Suprapubic skin (tissue), 4 donors: Measurements from ENCODE around the gene RNLS. TPM values are rescaled to one million over a fixed set of nuclear protein-coding genes. Genes with fewer than 3 reads are reported as not detected.

ENCODE experiments used
- DNase-seq, 2 donors: peaks; one replicate each; pipeline ENCODE4 v3.0.0-alpha.2; 2019; ENCODE audit warnings: low spot score in 2 of 2
- H3K27ac ChIP-seq: fragments of 200-600 bp; sonication (generic); one replicate; pipeline ENCODE4 v1.5.1; 2019
- H3K27me3 ChIP-seq: fragments of 200-600 bp; sonication (generic); one replicate; pipeline ENCODE4 v1.5.1; 2019
- H3K36me3 ChIP-seq: fragments of 200-600 bp; sonication (generic); one replicate; pipeline ENCODE4 v1.5.1; 2019
- H3K4me1 ChIP-seq: fragments of 200-600 bp; sonication (generic); one replicate; pipeline ENCODE4 v1.5.1; 2019
- H3K4me3 ChIP-seq: fragments of 200-600 bp; sonication (generic); one replicate; pipeline ENCODE4 v1.5.1; 2019; ENCODE audit warnings: mild to moderate bottlenecking
- H3K9me3 ChIP-seq: fragments of 200-600 bp; sonication (generic); one replicate; pipeline ENCODE4 v1.5.1; 2019
- EP300 ChIP-seq: sonication (generic); formaldehyde crosslinking; IDR thresholded peaks from one replicate; pipeline ENCODE4 v1.6.1; 2017; ENCODE audit warnings: antibody characterized with exemption
- POLR2A ChIP-seq, 2 donors: fragments of 450-650 bp; IDR thresholded peaks; one replicate each; pipeline ENCODE4 v1.6.1; 2017; ENCODE audit warnings: antibody characterized with exemption in 2 of 2, mild to moderate bottlenecking in 2 of 2, moderate library complexity in 2 of 2
- POLR2AphosphoS5 ChIP-seq, 3 donors: sonication (generic); formaldehyde crosslinking; IDR thresholded peaks; one replicate each; pipeline ENCODE4 v1.6.1; 2017; ENCODE audit warnings: antibody characterized with exemption in 3 of 3
- WGBS: methylation state at CpG from one replicate; pipeline ENCODE4 v1.1.5; 2018; 5-methylcytosine and 5-hydroxymethylcytosine counted together
- total RNA-seq, 4 donors: library from RNA; depleted of rRNA; stranded (reverse); fragments of >200 nt; gene quantifications; one replicate each; pipeline ENCODE4 v1.1.0, GENCODE V29; 2016
- TF ChIP-seq, protein P1 (sequence below), 2 donors: fragments of 200-600 bp in 1 of 2; fragments of 450-650 bp in 1 of 2; sonication (generic) in 1 of 2; IDR thresholded peaks; one replicate each; pipeline ENCODE4 v1.5.1; 2016 to 2019; ENCODE audit warnings: antibody characterized with exemption in 2 of 2, mild to moderate bottlenecking in 1 of 2, moderate library complexity in 1 of 2

RNLS gene
- total RNA-seq, 4 donors from 2014 or later = 9.8 to 23.7 (median 19.2) TPM

DNA sequence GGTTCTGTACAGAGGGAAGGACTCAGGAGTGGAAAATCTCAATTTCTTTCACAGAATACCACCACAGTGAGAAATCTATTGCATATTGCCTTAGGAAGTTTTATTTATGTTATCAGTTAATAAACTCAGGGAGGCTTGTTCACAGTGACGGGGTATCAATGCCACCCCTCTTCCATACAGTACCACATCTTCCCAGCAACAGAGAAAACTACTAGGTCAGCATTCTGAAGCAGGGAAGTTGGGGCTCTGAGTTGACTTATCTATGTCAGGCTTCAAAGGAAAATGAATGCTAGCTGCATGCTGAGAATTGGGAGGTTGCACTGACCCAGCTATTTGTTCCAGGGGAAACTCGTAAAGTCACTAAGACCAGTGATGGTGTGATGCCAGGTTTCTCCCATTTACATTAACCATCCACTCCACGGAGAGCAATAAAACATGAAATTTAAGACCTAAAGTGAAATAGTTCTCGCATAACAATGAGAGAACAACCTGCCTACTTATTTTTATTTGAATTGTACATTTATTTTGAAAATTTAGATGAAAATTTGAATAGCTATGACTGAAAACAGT lies 266.7 kb downstream of the RNLS start:
- Histone ChIP-seq H3K27me3 (no peaks in the 10 kb centered on the region), H3K9me3 (peaks cover 13% of the 10 kb centered on the region), H3K4me3 (no peak overlapping the region), H3K36me3 (no peaks in the 10 kb centered on the region), H3K4me1 (peaks cover 2% of the 10 kb centered on the region), H3K27ac (no peak overlapping the region)
- 91% methylated on average over 4 of the region's 4 CpGs for WGBS
- TF ChIP-seq POLR2AphosphoS5 (IDR thresholded peaks at IDR 0.05) = no peak
- no peak for TF ChIP-seq EP300
- TF ChIP-seq POLR2A (IDR thresholded peaks at IDR 0.05) = no peak
- TF ChIP-seq, protein P1, sequence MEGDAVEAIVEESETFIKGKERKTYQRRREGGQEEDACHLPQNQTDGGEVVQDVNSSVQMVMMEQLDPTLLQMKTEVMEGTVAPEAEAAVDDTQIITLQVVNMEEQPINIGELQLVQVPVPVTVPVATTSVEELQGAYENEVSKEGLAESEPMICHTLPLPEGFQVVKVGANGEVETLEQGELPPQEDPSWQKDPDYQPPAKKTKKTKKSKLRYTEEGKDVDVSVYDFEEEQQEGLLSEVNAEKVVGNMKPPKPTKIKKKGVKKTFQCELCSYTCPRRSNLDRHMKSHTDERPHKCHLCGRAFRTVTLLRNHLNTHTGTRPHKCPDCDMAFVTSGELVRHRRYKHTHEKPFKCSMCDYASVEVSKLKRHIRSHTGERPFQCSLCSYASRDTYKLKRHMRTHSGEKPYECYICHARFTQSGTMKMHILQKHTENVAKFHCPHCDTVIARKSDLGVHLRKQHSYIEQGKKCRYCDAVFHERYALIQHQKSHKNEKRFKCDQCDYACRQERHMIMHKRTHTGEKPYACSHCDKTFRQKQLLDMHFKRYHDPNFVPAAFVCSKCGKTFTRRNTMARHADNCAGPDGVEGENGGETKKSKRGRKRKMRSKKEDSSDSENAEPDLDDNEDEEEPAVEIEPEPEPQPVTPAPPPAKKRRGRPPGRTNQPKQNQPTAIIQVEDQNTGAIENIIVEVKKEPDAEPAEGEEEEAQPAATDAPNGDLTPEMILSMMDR (IDR thresholded peaks at IDR 0.05) = no peak
- DNase-seq = no peak

DNA sequence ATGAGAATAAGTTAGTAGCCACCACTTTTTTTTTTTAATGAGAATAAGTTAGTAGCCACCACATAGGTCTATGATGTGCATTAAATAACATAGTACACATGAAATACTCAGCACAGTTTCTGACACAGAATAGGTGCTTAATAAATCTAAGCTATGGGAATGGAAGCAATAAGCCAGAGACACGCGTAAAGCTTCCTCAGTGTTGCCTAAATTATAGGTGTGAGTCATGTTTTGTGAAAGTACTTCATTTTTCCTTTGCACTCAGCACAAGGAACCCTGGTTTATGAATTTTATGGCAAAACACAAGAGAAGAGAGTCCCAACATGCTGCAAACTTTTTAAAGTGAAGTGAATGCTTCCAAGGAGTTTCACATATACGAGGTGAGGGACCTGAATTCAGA lies 267.4 kb downstream of the RNLS start:
- 89% methylated on average over 3 of the region's 3 CpGs for WGBS

DNA sequence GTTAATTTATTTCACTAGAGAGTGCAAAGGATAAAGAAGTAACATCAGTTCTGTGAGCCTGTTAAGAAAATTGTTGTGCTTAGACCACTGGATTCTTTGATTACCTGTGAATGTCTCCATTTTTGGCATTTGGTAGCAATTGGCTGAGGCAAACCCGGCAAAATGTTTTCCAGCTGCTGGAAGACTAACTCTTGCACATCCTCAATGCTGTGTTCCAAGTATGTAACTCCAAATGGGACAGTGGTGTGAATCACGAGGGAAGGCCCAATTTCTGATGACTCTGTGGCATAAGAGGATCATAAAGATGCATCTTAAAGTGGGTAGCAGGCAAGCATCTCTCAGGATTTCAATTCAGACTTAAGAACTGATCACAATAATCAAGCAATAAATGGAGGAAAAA lies 268.8 kb downstream of the RNLS start:
- H3K4me3 ChIP-seq = no peak overlapping the region
- no peak overlapping the region for H3K27ac ChIP-seq
- 64% methylated on average over 2 of the region's 2 CpGs for WGBS
- H3K9me3 ChIP-seq = no peaks in the 10 kb centered on the region
- H3K27me3 ChIP-seq = no peaks in the 10 kb centered on the region
- H3K4me1 ChIP-seq = peaks cover 2% of the 10 kb centered on the region
- DNase-seq = no peak
- TF ChIP-seq EP300 (no peak), POLR2AphosphoS5 (IDR thresholded peaks at IDR 0.05) (no peak), POLR2A (IDR thresholded peaks at IDR 0.05) (no peak)
- TF ChIP-seq, protein P1 (IDR thresholded peaks at IDR 0.05) = no peak
- no peaks in the 10 kb centered on the region for H3K36me3 ChIP-seq

More for the DNA sequence above, 267.4 kb downstream of the RNLS start:
- H3K36me3 ChIP-seq = no peaks in the 10 kb centered on the region
- H3K9me3 ChIP-seq = peaks cover 13% of the 10 kb centered on the region
- TF ChIP-seq, protein P1 (IDR thresholded peaks at IDR 0.05) = no peak
- H3K4me3 ChIP-seq = no peak overlapping the region
- DNase-seq = no peak
- H3K4me1 ChIP-seq = peaks cover 2% of the 10 kb centered on the region
- no peak overlapping the region for H3K27ac ChIP-seq
- no peaks in the 10 kb centered on the region for H3K27me3 ChIP-seq

DNA sequence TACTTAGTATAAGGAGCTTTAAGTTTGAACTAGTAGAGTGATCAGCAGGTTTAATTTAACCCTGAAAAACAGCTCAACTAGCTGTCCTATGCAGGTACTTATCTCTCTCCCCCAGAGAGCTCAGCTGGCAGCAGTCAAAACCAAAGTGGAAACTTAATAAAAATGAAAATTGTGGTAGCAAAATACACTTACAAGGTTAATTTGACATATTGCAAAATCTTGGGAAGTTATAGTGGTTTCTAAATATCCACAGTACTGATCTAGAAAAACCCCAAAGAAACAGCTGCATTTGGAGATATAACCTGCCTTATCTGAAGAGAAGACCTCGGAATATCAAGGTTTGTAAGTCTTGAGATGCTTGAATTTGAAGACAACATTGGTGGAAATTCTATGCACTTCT lies 269.2 kb downstream of the RNLS start:
- Histone ChIP-seq H3K4me1 (peaks cover 2% of the 10 kb centered on the region), H3K27ac (peak overlapping the region; percentile 9), H3K36me3 (no peaks in the 10 kb centered on the region), H3K4me3 (no peak overlapping the region), H3K27me3 (no peaks in the 10 kb centered on the region), H3K9me3 (no peaks in the 10 kb centered on the region)
- DNase-seq = no peak
- 75% methylated on average over 1 of the region's 1 CpG for WGBS
- no peak for TF ChIP-seq POLR2A (IDR thresholded peaks at IDR 0.05)
- TF ChIP-seq EP300 = no peak
- TF ChIP-seq POLR2AphosphoS5 (IDR thresholded peaks at IDR 0.05) = no peak
- TF ChIP-seq, protein P1 (IDR thresholded peaks at IDR 0.05) = no peak

DNA sequence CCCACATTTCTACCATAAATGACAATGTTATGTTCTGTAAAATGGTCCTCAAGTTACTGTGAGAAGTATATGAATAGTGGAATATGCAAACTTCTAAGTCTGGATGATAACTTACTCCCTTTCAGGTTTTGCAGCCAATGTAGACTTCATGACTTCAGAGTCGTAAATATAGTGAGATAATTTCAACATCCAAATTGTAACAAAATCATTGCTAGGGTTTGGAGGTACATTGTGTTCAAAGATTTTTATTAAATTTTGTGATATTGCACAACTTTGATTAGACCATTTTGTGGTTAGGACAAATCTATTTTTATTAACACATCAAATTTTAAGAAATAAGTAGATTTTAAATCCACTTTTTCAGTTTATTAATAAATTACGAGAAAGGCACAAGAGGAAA lies 270.3 kb downstream of the RNLS start:
- Histone ChIP-seq H3K27me3 (no peaks in the 10 kb centered on the region), H3K4me1 (peaks cover 2% of the 10 kb centered on the region), H3K9me3 (no peaks in the 10 kb centered on the region), H3K27ac (peak overlapping the region; percentile 9), H3K36me3 (no peaks in the 10 kb centered on the region), H3K4me3 (no peak overlapping the region)
- DNase-seq = no peak
- TF ChIP-seq POLR2AphosphoS5 (IDR thresholded peaks at IDR 0.05) (no peak), POLR2A (IDR thresholded peaks at IDR 0.05) (no peak), EP300 (no peak)
- TF ChIP-seq, protein P1 (IDR thresholded peaks at IDR 0.05) = no peak
- 90% methylated on average over 2 of the region's 2 CpGs for WGBS
